ENCODE data around the gene CHD1. TPM values are rescaled to one million over a fixed set of nuclear protein-coding genes. Genes with fewer than 3 reads are reported as not detected.

The CHD1 gene
- total RNA-seq, 2 donors from 2014 or later, result 59.1 to 59.5 TPM

GRCh38 chr5:98804066-98804465 is 124.7 kb downstream of the CHD1 start:
- Mint-ChIP-seq H3K4me1 (peaks cover 3% of the 10 kb centered on the region), H3K27ac (no peak overlapping the region), H3K4me3 (no peak overlapping the region), H3K36me3 (ENCODE audit: low read depth) (peaks cover 10% of the 10 kb centered on the region), H3K9me3 (peaks cover 41% of the 10 kb centered on the region), H3K27me3 (ENCODE audit: insufficient read depth) (no peaks in the 10 kb centered on the region)
- WGBS, 2 experiments (ENCODE audit: insufficient coverage in 1 of 2, insufficient read length in 1 of 2), result 100% methylated on average over 1 of the region's 2 CpGs; no CpG with 5 or more reads in 1 of the 2 experiments
- H3K4me1 ChIP-seq (ENCODE audit: control insufficient read depth, insufficient read depth, low read length), result peaks cover 6% of the 10 kb centered on the region
- no peaks in the 10 kb centered on the region for H3K36me3 ChIP-seq (ENCODE audit: control insufficient read depth, insufficient read depth, low read length)
- no peak for DNase-seq
- TF ChIP-seq CTCF (conservative IDR thresholded peaks at IDR 0.05), result no peak
- no peak overlapping the region for H3K9ac ChIP-seq (ENCODE audit: extremely low read depth, low read length, poor library complexity, severe bottlenecking)
- H3K9me3 ChIP-seq (ENCODE audit: control insufficient read depth, low read length), result peaks cover 41% of the 10 kb centered on the region
- no peaks in the 10 kb centered on the region for H3K27me3 ChIP-seq (ENCODE audit: control insufficient read depth, insufficient read depth, low read length, poor library complexity, severe bottlenecking)
- H3K4me3 ChIP-seq (ENCODE audit: low read length), result no peak overlapping the region
- H3K27ac ChIP-seq (ENCODE audit: low read depth, low read length), result no peak overlapping the region

Other genes starting within 250 kb of the CHD1 start
- gene RGMB, start 155.3 kb downstream of the CHD1 start, total RNA-seq, result 10 to 100 TPM; 60.2 to 71.6 TPM